Fibroblast of lung (primary cell): ENCODE measurements around the gene PPIF. TPM values are rescaled to one million over a fixed set of nuclear protein-coding genes. Genes with fewer than 3 reads are reported as not detected.

Experiments used
- DNase-seq, 2 donors: peaks; one replicate each; pipeline versions ENCODE4 v3.0.0 to v3.0.0-alpha.2; 2010; ENCODE audit warnings: low read depth in 2 of 2
- H2AFZ ChIP-seq: 2 replicates; pipeline ENCODE4 v1.5.1; 2012; ENCODE audit warnings: low read length, control low read depth, inconsistent platforms
- H3K27ac ChIP-seq: 2 replicates; pipeline ENCODE4 v1.5.1; 2011; ENCODE audit warnings: low read length, control low read depth; ENCODE audit not compliant: insufficient read depth
- H3K27me3 ChIP-seq: 2 replicates; pipeline ENCODE4 v1.5.1; 2011; ENCODE audit warnings: mild to moderate bottlenecking, low read length; ENCODE audit not compliant: control insufficient read depth, insufficient read depth
- H3K36me3 ChIP-seq: 2 replicates; pipeline ENCODE4 v1.5.1; 2011; ENCODE audit warnings: low read length; ENCODE audit not compliant: control insufficient read depth, insufficient read depth
- H3K4me1 ChIP-seq: 2 replicates; pipeline ENCODE4 v1.5.1; 2011; ENCODE audit warnings: low read length; ENCODE audit not compliant: control insufficient read depth, insufficient read depth; ENCODE audit errors: extremely low read depth
- H3K4me2 ChIP-seq: 2 replicates; pipeline ENCODE4 v1.5.1; 2011; ENCODE audit warnings: low read length, control low read depth; ENCODE audit not compliant: insufficient read depth; ENCODE audit errors: extremely low read depth
- H3K4me3 ChIP-seq, 4 experiments: fragments of 200-600 bp in 1 of 4; sonication (generic) in 1 of 4; replicated peaks in 1 of 4; 2 replicates each; pipeline ENCODE4 v1.5.1; 2011 to 2016; ENCODE audit warnings: low read length in 4 of 4, low read depth in 3 of 4, mild to moderate bottlenecking in 3 of 4, control low read depth in 2 of 4, inconsistent platforms in 1 of 4, mixed read lengths in 1 of 4; ENCODE audit not compliant: insufficient read depth in 1 of 4; ENCODE audit errors: control extremely low read depth in 1 of 4
- H3K79me2 ChIP-seq: 2 replicates; pipeline ENCODE4 v1.5.1; 2012; ENCODE audit warnings: mild to moderate bottlenecking, low read length, inconsistent platforms; ENCODE audit not compliant: control insufficient read depth, insufficient read depth
- H3K9ac ChIP-seq: 2 replicates; pipeline ENCODE4 v1.5.1; 2011; ENCODE audit warnings: mild to moderate bottlenecking, low read length, control low read depth; ENCODE audit not compliant: insufficient read depth
- H3K9me3 ChIP-seq: 2 replicates; pipeline ENCODE4 v1.5.1; 2012; ENCODE audit warnings: low read depth, low read length; ENCODE audit not compliant: control insufficient read depth, insufficient read depth
- H4K20me1 ChIP-seq: 2 replicates; pipeline ENCODE4 v1.5.1; 2011; ENCODE audit warnings: low read length; ENCODE audit not compliant: control insufficient read depth, insufficient read depth; ENCODE audit errors: extremely low read depth
- EZH2 ChIP-seq: IDR thresholded peaks from 2 replicates; pipeline ENCODE4 v1.5.1; 2012; ENCODE audit warnings: low read length, control low read depth, mild to moderate bottlenecking; ENCODE audit errors: missing control alignments
- polyA plus RNA-seq, 2 donors: library from polyadenylated mRNA; depleted of rRNA in 1 of 2; stranded (reverse) in 1 of 2; unstranded in 1 of 2; fragments of >200 nt; gene quantifications; 2 replicates each; pipeline ENCODE4 v1.2.1, GENCODE V29; 2011 to 2012; ENCODE audit warnings: missing spikeins in 1 of 2
- total RNA-seq: library from RNA; depleted of rRNA; stranded (reverse); fragments of >200 nt; gene quantifications from 2 replicates; pipeline ENCODE4 v1.2.1, GENCODE V29; 2014
- TF ChIP-seq, protein P1 (sequence below), 2 donors: IDR thresholded peaks in 1 of 2; conservative IDR thresholded peaks in 1 of 2; 1 replicate in 1 of 2; 2 replicates in 1 of 2; pipeline ENCODE4 v1.5.1; 2011 to 2012; ENCODE audit warnings: low read length in 2 of 2, control low read depth in 1 of 2, inconsistent platforms in 1 of 2, low read depth in 1 of 2, mild to moderate bottlenecking in 1 of 2

PPIF gene
- total and polyA plus RNA-seq, 2 donors (not counting 1 experiment from before 2014, with no cell fraction given) = 18.7 to 63.0 TPM

DNA sequence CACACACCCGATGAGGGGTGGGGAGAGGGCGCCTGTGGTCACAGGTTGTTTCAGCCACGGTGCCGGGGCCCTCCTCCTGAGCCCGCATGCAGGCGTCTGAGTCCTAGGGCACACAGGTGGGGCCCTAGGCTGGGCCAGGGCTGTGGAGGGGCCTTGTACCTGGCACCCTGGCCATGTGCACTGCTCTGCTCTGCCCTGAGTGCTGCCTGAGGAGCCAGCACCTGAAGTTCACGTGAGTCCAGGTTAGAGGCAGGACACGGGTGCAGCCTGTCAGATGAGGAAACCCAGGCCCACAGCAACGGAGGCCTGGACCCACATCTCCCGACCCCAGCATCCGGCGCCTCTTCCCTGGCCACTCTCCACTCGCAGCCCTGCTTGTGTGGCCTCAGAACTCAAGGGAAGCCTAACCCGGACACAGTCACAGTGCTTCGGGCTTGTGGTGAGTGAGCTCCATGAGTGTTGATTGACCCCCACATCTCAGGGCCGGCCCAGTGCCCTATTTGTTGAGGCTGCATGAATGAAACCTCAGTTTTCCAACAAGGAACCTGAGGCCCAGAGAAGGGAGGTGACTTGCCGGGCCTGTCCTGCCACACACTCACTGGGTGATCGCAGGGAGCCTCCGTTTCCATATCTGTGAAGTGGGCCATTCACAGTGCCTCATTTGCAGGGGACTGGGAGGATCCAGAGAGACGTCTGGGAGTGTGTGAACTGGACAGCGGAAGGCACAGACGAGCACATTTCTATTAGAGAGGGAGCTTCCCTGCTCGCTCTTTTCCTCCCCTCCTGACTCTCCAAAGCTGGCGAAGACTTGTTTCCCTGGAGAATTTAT lies 39.6 kb downstream of the PPIF start:
- H3K4me3 ChIP-seq = no peak overlapping the region
- H3K9ac ChIP-seq = no peak overlapping the region
- H3K4me2 ChIP-seq = no peak overlapping the region
- no peaks in the 10 kb centered on the region for H4K20me1 ChIP-seq
- no peaks in the 10 kb centered on the region for H3K9me3 ChIP-seq
- peaks cover 26% of the 10 kb centered on the region for H3K36me3 ChIP-seq
- H2AFZ ChIP-seq = no peak overlapping the region
- DNase-seq = no peak
- H3K79me2 ChIP-seq = no peaks in the 10 kb centered on the region
- TF ChIP-seq, protein P1, sequence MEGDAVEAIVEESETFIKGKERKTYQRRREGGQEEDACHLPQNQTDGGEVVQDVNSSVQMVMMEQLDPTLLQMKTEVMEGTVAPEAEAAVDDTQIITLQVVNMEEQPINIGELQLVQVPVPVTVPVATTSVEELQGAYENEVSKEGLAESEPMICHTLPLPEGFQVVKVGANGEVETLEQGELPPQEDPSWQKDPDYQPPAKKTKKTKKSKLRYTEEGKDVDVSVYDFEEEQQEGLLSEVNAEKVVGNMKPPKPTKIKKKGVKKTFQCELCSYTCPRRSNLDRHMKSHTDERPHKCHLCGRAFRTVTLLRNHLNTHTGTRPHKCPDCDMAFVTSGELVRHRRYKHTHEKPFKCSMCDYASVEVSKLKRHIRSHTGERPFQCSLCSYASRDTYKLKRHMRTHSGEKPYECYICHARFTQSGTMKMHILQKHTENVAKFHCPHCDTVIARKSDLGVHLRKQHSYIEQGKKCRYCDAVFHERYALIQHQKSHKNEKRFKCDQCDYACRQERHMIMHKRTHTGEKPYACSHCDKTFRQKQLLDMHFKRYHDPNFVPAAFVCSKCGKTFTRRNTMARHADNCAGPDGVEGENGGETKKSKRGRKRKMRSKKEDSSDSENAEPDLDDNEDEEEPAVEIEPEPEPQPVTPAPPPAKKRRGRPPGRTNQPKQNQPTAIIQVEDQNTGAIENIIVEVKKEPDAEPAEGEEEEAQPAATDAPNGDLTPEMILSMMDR (conservative IDR thresholded peaks at IDR 0.05 in 1 of 2, IDR thresholded peaks at IDR 0.05 in 1 of 2; ENCODE audit: low read depth in 1 of 2, low read length in 2 of 2) = no peak
- TF ChIP-seq EZH2 = no peak
- peaks cover 11% of the 10 kb centered on the region for H3K4me1 ChIP-seq
- H3K27ac ChIP-seq = no peak overlapping the region
- no peaks in the 10 kb centered on the region for H3K27me3 ChIP-seq

DNA sequence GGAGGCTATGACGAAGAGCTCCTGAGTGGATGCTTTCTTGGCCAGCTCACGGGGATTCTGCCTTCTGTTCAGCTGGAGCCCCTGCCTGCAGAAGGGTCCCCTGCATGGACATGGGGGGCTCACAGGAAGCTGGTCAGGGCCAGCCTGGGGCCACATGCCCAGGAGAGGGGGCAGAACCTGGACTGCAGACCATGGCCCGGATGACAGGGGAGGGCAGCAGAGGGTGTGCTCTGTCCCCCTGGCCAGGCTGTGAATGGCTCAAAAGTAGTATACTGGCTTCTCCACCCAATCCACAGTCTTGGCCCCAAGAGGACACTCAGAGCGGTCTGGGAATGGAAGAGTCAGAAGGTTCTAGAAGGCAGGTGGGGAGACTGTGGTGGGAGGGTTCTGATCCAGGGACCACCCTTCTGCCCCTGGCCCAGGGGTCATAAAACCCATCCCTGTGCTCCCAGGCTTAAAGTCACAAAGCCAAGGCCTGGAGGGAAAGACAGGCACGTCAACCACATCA lies 40.3 kb downstream of the PPIF start:
- no peak overlapping the region for H3K27ac ChIP-seq
- H3K9me3 ChIP-seq = no peaks in the 10 kb centered on the region
- H3K27me3 ChIP-seq = no peaks in the 10 kb centered on the region
- peaks cover 28% of the 10 kb centered on the region for H3K36me3 ChIP-seq
- DNase-seq = no peak
- no peaks in the 10 kb centered on the region for H4K20me1 ChIP-seq
- no peak overlapping the region for H3K9ac ChIP-seq
- TF ChIP-seq, protein P1 (conservative IDR thresholded peaks at IDR 0.05 in 1 of 2, IDR thresholded peaks at IDR 0.05 in 1 of 2; ENCODE audit: low read depth in 1 of 2, low read length in 2 of 2) = no peak
- TF ChIP-seq EZH2 = no peak
- peaks cover 7% of the 10 kb centered on the region for H3K4me1 ChIP-seq
- H3K79me2 ChIP-seq = no peaks in the 10 kb centered on the region
- no peak overlapping the region for H3K4me3 ChIP-seq
- no peak overlapping the region for H2AFZ ChIP-seq
- no peak overlapping the region for H3K4me2 ChIP-seq

DNA sequence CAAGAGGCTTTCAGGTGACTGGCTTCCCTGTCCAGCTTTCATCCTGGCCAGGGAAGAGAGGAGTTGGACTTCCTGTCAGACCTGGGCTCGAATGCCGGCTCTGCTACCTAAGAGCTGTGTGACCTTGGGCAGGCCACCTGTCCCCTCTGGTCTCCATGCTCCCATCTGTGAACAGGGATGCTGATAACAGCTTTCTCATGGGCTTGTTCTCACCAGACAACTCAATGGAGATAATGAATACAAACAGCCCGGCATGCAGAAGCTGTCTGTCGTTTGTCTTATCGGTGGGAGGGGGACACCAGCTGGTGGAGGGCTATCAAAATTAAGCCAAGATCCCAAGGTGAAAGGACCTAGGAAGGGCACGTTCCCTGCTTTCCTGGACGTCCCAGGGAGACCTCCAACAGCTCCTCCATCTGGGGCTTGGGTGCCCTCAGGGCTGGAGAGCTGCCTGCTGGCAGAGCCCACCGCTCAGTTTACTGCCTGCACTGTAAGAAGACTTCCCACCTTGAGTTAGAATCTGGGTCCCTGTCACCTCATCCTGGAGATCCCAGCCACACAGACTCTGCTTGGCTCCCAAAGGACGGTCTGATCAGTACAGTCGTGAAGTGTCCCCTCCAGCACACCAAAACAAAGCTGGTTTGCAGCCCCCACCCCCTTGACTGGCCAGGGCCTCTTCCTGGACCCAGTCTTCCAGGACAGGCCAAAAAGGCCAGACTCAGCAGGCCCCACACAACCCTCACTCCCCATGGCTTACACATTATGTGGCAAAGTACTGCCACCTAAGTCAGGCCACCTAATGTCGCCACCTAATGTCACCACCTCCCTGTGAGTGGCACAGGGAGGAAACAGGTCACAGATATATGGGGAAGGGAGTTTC lies 40.9 kb downstream of the PPIF start:
- Histone ChIP-seq H3K36me3 (peaks cover 28% of the 10 kb centered on the region), H4K20me1 (no peaks in the 10 kb centered on the region), H3K4me2 (no peak overlapping the region), H3K27me3 (no peaks in the 10 kb centered on the region), H3K79me2 (no peaks in the 10 kb centered on the region), H3K4me3 (no peak overlapping the region), H3K4me1 (peaks cover 3% of the 10 kb centered on the region), H3K9ac (no peak overlapping the region), H2AFZ (no peak overlapping the region), H3K9me3 (no peaks in the 10 kb centered on the region), H3K27ac (no peak overlapping the region)
- no peak for TF ChIP-seq EZH2
- TF ChIP-seq, protein P1 (conservative IDR thresholded peaks at IDR 0.05 in 1 of 2, IDR thresholded peaks at IDR 0.05 in 1 of 2; ENCODE audit: low read depth in 1 of 2, low read length in 2 of 2) = no peak
- no peak for DNase-seq
